ENCODE measurements around the gene CADM4. TPM values are rescaled to one million over a fixed set of nuclear protein-coding genes. Genes with fewer than 3 reads are reported as not detected.

Gene CADM4, protein sequence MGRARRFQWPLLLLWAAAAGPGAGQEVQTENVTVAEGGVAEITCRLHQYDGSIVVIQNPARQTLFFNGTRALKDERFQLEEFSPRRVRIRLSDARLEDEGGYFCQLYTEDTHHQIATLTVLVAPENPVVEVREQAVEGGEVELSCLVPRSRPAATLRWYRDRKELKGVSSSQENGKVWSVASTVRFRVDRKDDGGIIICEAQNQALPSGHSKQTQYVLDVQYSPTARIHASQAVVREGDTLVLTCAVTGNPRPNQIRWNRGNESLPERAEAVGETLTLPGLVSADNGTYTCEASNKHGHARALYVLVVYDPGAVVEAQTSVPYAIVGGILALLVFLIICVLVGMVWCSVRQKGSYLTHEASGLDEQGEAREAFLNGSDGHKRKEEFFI
- under 1 TPM; 0.16 to 0.61 (median 0.45) TPM for total RNA-seq
- total RNA-seq (2013): 0.39 TPM
- 0.06 to 1.7 (median 0.59) reads per million in 29 experiments for total RNA-seq

DNA sequence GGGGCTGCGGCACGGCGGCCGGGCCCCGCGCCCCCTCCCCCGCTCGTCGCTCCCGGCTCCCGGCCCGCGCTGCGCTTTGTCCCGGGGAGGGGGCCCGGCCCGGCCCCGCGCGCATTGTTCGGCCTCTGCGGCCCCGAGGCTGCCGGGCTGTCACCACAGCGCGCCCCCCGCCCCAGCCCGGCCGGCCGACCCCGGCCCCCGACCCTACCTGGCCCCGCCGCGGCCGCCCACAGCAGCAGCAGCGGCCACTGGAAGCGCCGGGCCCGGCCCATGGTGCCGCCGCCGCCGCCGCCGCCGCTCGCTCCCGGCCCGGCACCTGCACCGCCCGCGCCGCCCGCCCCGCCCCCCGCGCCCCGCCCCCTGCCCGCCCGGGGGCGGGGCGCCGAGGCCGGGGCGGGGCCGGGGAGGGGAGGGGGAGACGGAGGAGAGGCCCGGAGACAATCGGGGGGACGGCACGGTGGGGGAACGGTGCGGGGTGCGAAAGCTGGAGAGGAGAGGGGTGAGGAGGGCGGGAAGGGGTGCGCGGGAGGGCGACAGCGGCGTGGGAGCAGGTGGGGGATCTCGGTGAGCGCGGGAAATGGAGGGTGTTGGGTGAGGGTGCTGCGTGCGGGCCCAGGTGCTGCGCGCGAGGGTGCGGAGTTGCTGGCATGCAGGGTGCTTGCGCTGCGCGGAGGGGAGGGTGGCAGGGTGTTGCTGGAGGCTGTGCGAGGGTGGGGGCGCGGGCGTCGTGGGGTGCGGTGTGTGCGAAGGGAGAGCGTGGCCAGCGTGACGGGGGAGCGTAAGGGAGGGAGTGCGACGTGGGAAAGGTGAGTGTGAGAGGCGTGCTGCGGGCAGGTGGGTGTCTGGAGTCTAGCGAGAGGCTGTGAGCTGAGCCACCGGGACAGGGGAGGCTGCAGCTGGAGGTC is at the start of gene CADM4:
Gene CADM4, minus strand, starts transcription at position 332 of the 905 bp plus-strand sequence. Its CDS starts 60 bp downstream, at position 272.
- Mint-ChIP-seq H3K27me3 (peaks cover 18 to 36% of the 10 kb centered on the region in 2 donors), H3K36me3 (no peaks in the 10 kb centered on the region), H3K4me3 (peak within 1 kb of the TSS; percentile 76 to 89 (median 80)), H3K9me3 (no peaks in the 10 kb centered on the region), H3K27ac (no peak within 1 kb of the TSS), H3K4me1 (peaks cover 9 to 22% (median 9%) of the 10 kb centered on the region in 3 donors)
- Histone ChIP-seq H3K27me3 (replicated peaks in 1 of 2; ENCODE audit: control insufficient read depth in 2 of 2, extremely low read depth in 1 of 2, insufficient read depth in 2 of 2, low read length in 1 of 2) (peaks cover 6 to 59% of the 10 kb centered on the region in 2 experiments), H3K4me1 (ENCODE audit: control insufficient read depth in 1 of 2, extremely low read depth in 1 of 2, insufficient read depth in 2 of 2, low read length in 2 of 2) (peaks cover 9 to 18% of the 10 kb centered on the region in 2 experiments), H3K9me3 (no peaks in the 10 kb centered on the region), H3K27ac (ENCODE audit: low read length) (no peak within 1 kb of the TSS), H3K4me3 (ENCODE audit: control insufficient read depth in 1 of 2, extremely low read depth in 1 of 2, low read length in 1 of 2) (peak within 1 kb of the TSS; percentile 54), H3K36me3 (ENCODE audit: control insufficient read depth in 2 of 2, extremely low read depth in 1 of 2, insufficient read depth in 1 of 2, low read length in 1 of 2) (no peaks in the 10 kb centered on the region)
- CTCF ChIA-PET: interaction anchor here in 1 of 2 donors (0.5 kb wide), 2 partner anchors 22 to 207 kb away, joined by 4 to 5 read pairs; no protein-coding TSS in a partner anchor
- peak; percentile 86 to 92 (median 87) for ATAC-seq (replicated peaks in 1 of 4)
- WGBS (ENCODE audit: insufficient coverage): 3% methylated on average over 99 of the region's 110 CpGs
- DNase-seq: peak; percentile 20 to 69 (median 45)
- POLR2A ChIA-PET: interaction anchor here in 1 of 2 donors (0.6 kb wide), 1 partner anchor 140 kb away, joined by 3 read pairs; no protein-coding TSS in a partner anchor

- no peak for DNase-seq
- Mint-ChIP-seq H3K27ac (no peak overlapping the region), H3K9me3 (peaks cover 4 to 22% (median 7%) of the 10 kb centered on the region in 3 donors), H3K4me1 (no peaks in the 10 kb centered on the region), H3K36me3 (peaks cover 4% of the 10 kb centered on the region), H3K27me3 (peaks cover 0 to 3% of the 10 kb centered on the region in 2 donors), H3K4me3 (no peak overlapping the region)
- ChIA-PET CTCF (no interaction called here), POLR2A (interaction anchor here in 1 of 2 donors (0.7 kb wide), 1 partner anchor 72 kb away, joined by 6 read pairs; no protein-coding TSS in a partner anchor)
- Histone ChIP-seq H3K27me3 (replicated peaks in 1 of 2; ENCODE audit: control insufficient read depth in 2 of 2, extremely low read depth in 1 of 2, insufficient read depth in 2 of 2, low read length in 1 of 2) (peaks cover 0 to 2% of the 10 kb centered on the region in 2 experiments), H3K9me3 (peaks cover 2% of the 10 kb centered on the region), H3K27ac (ENCODE audit: low read length) (no peak overlapping the region), H3K4me3 (ENCODE audit: control insufficient read depth in 1 of 2, extremely low read depth in 1 of 2, low read length in 1 of 2) (no peak overlapping the region), H3K4me1 (ENCODE audit: control insufficient read depth in 1 of 2, extremely low read depth in 1 of 2, insufficient read depth in 2 of 2, low read length in 2 of 2) (no peaks in the 10 kb centered on the region), H3K36me3 (ENCODE audit: control insufficient read depth in 2 of 2, extremely low read depth in 1 of 2, insufficient read depth in 1 of 2, low read length in 1 of 2) (no peaks in the 10 kb centered on the region)
- WGBS (ENCODE audit: insufficient coverage): 94% methylated on average over 6 of the region's 10 CpGs
- ATAC-seq (replicated peaks in 1 of 4): no peak
Measured at GRCh38 chr19:43688059-43688701, 48.5 kb upstream of the CADM4 start.

DNA sequence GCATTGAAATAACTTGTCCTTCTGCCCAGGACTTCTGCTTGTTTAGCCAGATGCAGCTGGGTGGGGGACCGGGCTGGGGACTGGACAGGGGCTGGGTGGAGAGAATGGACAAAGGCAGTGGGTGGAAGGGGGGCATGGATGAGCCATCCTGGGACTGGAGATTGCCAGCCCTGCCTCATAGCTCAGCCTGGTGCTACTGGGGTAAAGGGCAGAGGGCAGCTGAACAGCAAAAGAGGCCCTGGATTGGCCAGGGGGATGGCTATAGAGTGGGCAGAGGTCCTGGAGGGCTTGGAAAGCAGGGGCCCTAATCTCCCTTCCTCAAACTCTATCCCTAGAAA is 48.0 kb upstream of the CADM4 start:
- WGBS (ENCODE audit: insufficient coverage): 63% methylated on average over 1 of the region's 1 CpG
- Histone ChIP-seq H3K9me3 (peaks cover 2% of the 10 kb centered on the region), H3K4me3 (ENCODE audit: control insufficient read depth in 1 of 2, extremely low read depth in 1 of 2, low read length in 1 of 2) (no peak overlapping the region), H3K27ac (ENCODE audit: low read length) (no peak overlapping the region), H3K27me3 (replicated peaks in 1 of 2; ENCODE audit: control insufficient read depth in 2 of 2, extremely low read depth in 1 of 2, insufficient read depth in 2 of 2, low read length in 1 of 2) (peaks cover 0 to under 1% of the 10 kb centered on the region in 2 experiments), H3K36me3 (ENCODE audit: control insufficient read depth in 2 of 2, extremely low read depth in 1 of 2, insufficient read depth in 1 of 2, low read length in 1 of 2) (no peaks in the 10 kb centered on the region), H3K4me1 (ENCODE audit: control insufficient read depth in 1 of 2, extremely low read depth in 1 of 2, insufficient read depth in 2 of 2, low read length in 2 of 2) (no peaks in the 10 kb centered on the region)
- Mint-ChIP-seq H3K9me3 (peaks cover 4 to 18% (median 7%) of the 10 kb centered on the region in 3 donors), H3K4me1 (no peaks in the 10 kb centered on the region), H3K36me3 (peaks cover 4% of the 10 kb centered on the region), H3K27ac (no peak overlapping the region), H3K27me3 (peaks cover 0 to 3% of the 10 kb centered on the region in 2 donors), H3K4me3 (no peak overlapping the region)
- DNase-seq (no peak), ATAC-seq (replicated peaks in 1 of 4) (no peak)
- ChIA-PET POLR2A (no interaction called here), CTCF (no interaction called here)

DNA sequence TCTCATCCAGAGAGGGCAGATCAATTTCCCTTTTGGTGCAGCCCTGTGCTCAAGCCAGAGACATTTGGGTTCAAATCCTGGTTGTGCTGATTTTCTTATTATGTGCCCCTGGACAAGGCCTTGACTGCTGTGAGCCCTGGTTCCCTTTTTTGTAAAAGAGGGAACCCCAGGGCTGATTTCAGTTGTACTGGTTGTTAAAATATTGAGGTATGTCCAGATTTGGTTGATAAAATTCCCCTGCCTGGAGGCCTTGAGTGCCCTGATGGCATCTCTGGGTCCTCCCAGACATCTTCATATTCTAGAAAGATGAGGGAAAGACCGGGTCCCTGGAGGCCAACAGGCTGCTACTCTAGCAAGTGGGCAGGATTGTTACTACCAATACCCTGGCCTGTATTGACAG is 44.7 kb upstream of the CADM4 start:
- no peak for ATAC-seq (replicated peaks in 1 of 4)
- Mint-ChIP-seq H3K9me3 (no peaks in the 10 kb centered on the region), H3K36me3 (no peaks in the 10 kb centered on the region), H3K4me1 (no peaks in the 10 kb centered on the region), H3K27ac (no peak overlapping the region), H3K4me3 (no peak overlapping the region), H3K27me3 (no peaks in the 10 kb centered on the region)
- ChIA-PET POLR2A (no interaction called here), CTCF (no interaction called here)
- DNase-seq: no peak
- H3K36me3 ChIP-seq (ENCODE audit: control insufficient read depth in 2 of 2, extremely low read depth in 1 of 2, insufficient read depth in 1 of 2, low read length in 1 of 2): no peaks in the 10 kb centered on the region
- no peaks in the 10 kb centered on the region for H3K4me1 ChIP-seq (ENCODE audit: control insufficient read depth in 1 of 2, extremely low read depth in 1 of 2, insufficient read depth in 2 of 2, low read length in 2 of 2)
- peaks cover 0 to 3% of the 10 kb centered on the region in 2 experiments for H3K27me3 ChIP-seq (replicated peaks in 1 of 2; ENCODE audit: control insufficient read depth in 2 of 2, extremely low read depth in 1 of 2, insufficient read depth in 2 of 2, low read length in 1 of 2)
- H3K4me3 ChIP-seq (ENCODE audit: control insufficient read depth in 1 of 2, extremely low read depth in 1 of 2, low read length in 1 of 2): no peak overlapping the region
- H3K9me3 ChIP-seq: no peaks in the 10 kb centered on the region
- H3K27ac ChIP-seq (ENCODE audit: low read length): no peak overlapping the region
- no CpG with 5 or more reads among the region's 1 CpG for WGBS (ENCODE audit: insufficient coverage)

DNA sequence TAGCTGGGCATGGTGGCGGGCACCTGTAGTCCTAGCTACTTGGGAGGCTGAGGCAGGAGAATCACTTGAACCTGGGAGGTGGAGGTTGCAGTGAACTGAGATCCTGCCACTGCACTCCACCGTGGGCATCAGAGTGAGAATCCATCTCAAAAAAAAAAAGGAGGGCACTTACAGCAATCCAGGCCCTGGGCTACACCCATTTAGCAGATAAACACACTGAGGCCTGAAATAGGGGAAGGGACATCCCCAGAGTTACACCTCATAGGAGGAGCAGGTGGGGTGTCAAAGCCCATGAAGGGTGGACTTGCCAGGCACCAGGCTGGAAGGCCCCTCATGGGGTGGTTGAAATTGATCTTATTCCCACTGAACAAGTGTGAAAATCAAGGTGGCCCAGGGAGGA is 44.3 kb upstream of the CADM4 start:
- Histone ChIP-seq H3K27me3 (replicated peaks in 1 of 2; ENCODE audit: control insufficient read depth in 2 of 2, extremely low read depth in 1 of 2, insufficient read depth in 2 of 2, low read length in 1 of 2) (peaks cover 0 to 4% of the 10 kb centered on the region in 2 experiments), H3K4me1 (ENCODE audit: control insufficient read depth in 1 of 2, extremely low read depth in 1 of 2, insufficient read depth in 2 of 2, low read length in 2 of 2) (no peaks in the 10 kb centered on the region), H3K9me3 (no peaks in the 10 kb centered on the region), H3K36me3 (ENCODE audit: control insufficient read depth in 2 of 2, extremely low read depth in 1 of 2, insufficient read depth in 1 of 2, low read length in 1 of 2) (no peaks in the 10 kb centered on the region), H3K27ac (ENCODE audit: low read length) (no peak overlapping the region), H3K4me3 (ENCODE audit: control insufficient read depth in 1 of 2, extremely low read depth in 1 of 2, low read length in 1 of 2) (no peak overlapping the region)
- CTCF ChIA-PET: no interaction called here
- Mint-ChIP-seq H3K27me3 (no peaks in the 10 kb centered on the region), H3K4me1 (no peaks in the 10 kb centered on the region), H3K4me3 (no peak overlapping the region), H3K36me3 (no peaks in the 10 kb centered on the region), H3K27ac (no peak overlapping the region), H3K9me3 (no peaks in the 10 kb centered on the region)
- DNase-seq (no peak), ATAC-seq (replicated peaks in 1 of 4) (no peak)
- POLR2A ChIA-PET: no interaction called here
- 83% methylated on average over 1 of the region's 2 CpGs for WGBS (ENCODE audit: insufficient coverage)
